Stomach (tissue), 4 donors: Measurements from ENCODE around the gene ZNF212.

ENCODE experiments used
- CTCF ChIP-seq, 7 experiments: fragments of 450-650 bp in 4 of 7; fragments of 200-600 bp in 3 of 7; sonication (generic) in 3 of 7; IDR thresholded peaks; one replicate each; pipeline ENCODE4 v1.5.1; 2016 to 2019; ENCODE audit warnings: antibody characterized with exemption in 7 of 7, control low read depth in 2 of 7, mild to moderate bottlenecking in 1 of 7
- EP300 ChIP-seq: sonication (generic); formaldehyde crosslinking; IDR thresholded peaks from one replicate; pipeline ENCODE4 v1.6.1; 2017; ENCODE audit warnings: antibody characterized with exemption
- POLR2A ChIP-seq, 4 donors: fragments of 450-650 bp; IDR thresholded peaks; one replicate each; pipeline ENCODE4 v1.6.1; 2016; ENCODE audit warnings: antibody characterized with exemption in 4 of 4, control low read depth in 2 of 4, mild to moderate bottlenecking in 1 of 4, moderate library complexity in 1 of 4

GRCh38 chr7:149254181-149254858 is 14.9 kb downstream of the ZNF212 start:
- TF ChIP-seq CTCF (IDR thresholded peaks at IDR 0.05): no peak
- no peak for TF ChIP-seq EP300
- TF ChIP-seq POLR2A (IDR thresholded peaks at IDR 0.05): no peak
